ENCODE measurements around the gene CAPN5.

DNA sequence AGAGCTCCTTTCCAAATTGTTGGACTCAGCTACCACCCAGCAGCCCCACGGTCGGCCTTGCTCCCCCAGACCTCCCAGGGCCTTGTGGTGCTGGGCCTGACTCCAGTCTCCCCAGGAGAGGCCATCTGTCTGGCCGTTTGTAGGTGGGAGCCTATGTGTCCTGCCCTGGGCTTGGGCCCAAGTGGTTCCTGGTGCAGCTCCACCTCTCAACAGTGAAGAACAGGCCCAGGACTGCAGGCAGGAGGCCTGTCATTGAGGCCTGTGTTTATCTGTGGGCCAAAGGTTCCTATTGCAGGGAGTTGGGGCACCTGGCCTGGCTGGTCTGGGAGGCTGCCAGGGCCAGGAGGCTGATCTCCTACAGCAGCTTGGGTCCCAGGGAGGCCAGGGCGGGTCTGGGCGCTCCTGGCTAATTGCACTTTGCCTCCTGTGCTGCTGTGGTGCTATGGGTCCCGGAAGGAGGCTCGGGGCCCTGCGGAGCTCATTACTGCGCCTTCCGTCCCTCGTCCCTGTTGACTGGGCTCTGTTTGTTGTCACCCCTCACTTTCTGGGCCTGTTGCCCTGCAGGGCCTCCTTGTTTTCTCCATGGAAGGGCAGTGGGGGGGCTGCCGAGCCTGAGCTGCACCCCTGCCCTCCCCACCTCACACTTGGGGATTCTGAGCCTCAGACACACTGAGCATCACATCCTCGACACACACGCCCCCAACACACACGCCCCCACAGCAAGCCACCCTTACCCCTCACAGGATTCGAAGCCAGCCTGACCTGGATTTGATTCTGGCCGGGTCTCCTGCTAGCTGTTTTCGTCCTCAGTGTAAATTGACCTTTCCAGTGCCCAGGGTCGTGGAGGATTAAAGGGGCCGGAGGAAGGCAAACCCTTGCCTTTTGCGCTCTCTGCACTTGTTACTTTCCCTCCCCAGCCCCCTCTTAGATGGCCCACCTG is 29.1 kb downstream of the CAPN5 start:
- TF ChIP-seq, protein P1, sequence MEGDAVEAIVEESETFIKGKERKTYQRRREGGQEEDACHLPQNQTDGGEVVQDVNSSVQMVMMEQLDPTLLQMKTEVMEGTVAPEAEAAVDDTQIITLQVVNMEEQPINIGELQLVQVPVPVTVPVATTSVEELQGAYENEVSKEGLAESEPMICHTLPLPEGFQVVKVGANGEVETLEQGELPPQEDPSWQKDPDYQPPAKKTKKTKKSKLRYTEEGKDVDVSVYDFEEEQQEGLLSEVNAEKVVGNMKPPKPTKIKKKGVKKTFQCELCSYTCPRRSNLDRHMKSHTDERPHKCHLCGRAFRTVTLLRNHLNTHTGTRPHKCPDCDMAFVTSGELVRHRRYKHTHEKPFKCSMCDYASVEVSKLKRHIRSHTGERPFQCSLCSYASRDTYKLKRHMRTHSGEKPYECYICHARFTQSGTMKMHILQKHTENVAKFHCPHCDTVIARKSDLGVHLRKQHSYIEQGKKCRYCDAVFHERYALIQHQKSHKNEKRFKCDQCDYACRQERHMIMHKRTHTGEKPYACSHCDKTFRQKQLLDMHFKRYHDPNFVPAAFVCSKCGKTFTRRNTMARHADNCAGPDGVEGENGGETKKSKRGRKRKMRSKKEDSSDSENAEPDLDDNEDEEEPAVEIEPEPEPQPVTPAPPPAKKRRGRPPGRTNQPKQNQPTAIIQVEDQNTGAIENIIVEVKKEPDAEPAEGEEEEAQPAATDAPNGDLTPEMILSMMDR (conservative IDR thresholded peaks at IDR 0.05; ENCODE audit: low read depth in 2 of 2) = no peak
- TF ChIP-seq EZH2 (IDR thresholded peaks at IDR 0.05; ENCODE audit: low read depth, unreplicated experiment) (no peak), CREB1 (CRISPR knock-in tag; IDR thresholded peaks at IDR 0.05; ENCODE audit: low read depth) (no peak), STAT1 (IDR thresholded peaks at IDR 0.05; ENCODE audit: unreplicated experiment) (no peak), ZNF331 (CRISPR knock-in tag; IDR thresholded peaks at IDR 0.05; ENCODE audit: low read depth) (no peak), POLR2AphosphoS5 (IDR thresholded peaks at IDR 0.05; ENCODE audit: low read depth) (no peak), JUNB (IDR thresholded peaks at IDR 0.05; ENCODE audit: unreplicated experiment) (no peak), EZH2phosphoT487 (IDR thresholded peaks at IDR 0.05; ENCODE audit: unreplicated experiment) (no peak)
- TF ChIP-seq, protein P2, sequence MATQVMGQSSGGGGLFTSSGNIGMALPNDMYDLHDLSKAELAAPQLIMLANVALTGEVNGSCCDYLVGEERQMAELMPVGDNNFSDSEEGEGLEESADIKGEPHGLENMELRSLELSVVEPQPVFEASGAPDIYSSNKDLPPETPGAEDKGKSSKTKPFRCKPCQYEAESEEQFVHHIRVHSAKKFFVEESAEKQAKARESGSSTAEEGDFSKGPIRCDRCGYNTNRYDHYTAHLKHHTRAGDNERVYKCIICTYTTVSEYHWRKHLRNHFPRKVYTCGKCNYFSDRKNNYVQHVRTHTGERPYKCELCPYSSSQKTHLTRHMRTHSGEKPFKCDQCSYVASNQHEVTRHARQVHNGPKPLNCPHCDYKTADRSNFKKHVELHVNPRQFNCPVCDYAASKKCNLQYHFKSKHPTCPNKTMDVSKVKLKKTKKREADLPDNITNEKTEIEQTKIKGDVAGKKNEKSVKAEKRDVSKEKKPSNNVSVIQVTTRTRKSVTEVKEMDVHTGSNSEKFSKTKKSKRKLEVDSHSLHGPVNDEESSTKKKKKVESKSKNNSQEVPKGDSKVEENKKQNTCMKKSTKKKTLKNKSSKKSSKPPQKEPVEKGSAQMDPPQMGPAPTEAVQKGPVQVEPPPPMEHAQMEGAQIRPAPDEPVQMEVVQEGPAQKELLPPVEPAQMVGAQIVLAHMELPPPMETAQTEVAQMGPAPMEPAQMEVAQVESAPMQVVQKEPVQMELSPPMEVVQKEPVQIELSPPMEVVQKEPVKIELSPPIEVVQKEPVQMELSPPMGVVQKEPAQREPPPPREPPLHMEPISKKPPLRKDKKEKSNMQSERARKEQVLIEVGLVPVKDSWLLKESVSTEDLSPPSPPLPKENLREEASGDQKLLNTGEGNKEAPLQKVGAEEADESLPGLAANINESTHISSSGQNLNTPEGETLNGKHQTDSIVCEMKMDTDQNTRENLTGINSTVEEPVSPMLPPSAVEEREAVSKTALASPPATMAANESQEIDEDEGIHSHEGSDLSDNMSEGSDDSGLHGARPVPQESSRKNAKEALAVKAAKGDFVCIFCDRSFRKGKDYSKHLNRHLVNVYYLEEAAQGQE (IDR thresholded peaks at IDR 0.05; ENCODE audit: unreplicated experiment) = no peak
- TF ChIP-seq, protein P3, sequence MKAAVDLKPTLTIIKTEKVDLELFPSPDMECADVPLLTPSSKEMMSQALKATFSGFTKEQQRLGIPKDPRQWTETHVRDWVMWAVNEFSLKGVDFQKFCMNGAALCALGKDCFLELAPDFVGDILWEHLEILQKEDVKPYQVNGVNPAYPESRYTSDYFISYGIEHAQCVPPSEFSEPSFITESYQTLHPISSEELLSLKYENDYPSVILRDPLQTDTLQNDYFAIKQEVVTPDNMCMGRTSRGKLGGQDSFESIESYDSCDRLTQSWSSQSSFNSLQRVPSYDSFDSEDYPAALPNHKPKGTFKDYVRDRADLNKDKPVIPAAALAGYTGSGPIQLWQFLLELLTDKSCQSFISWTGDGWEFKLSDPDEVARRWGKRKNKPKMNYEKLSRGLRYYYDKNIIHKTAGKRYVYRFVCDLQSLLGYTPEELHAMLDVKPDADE (IDR thresholded peaks at IDR 0.05) = no peak

Data from GM23338 (cell line).